GM19452 (cell line): ENCODE measurements around the gene DSTYK.
"Not testable (repeated sequence)": the region's sequence is repeated elsewhere in the genome, so short reads cannot be mapped to it uniquely, and the experiment has no call there.

Experiments
- ATAC-seq: cut with Tn5 transposase; IDR thresholded peaks from one replicate; pipeline ENCODE4 v1.9.1; 2021; ENCODE audit not compliant: unreplicated experiment

The DSTYK gene

GRCh38 chr1:205240569-205240968, 29.1 kb upstream of the DSTYK start:
- ATAC-seq = no peak

DNA sequence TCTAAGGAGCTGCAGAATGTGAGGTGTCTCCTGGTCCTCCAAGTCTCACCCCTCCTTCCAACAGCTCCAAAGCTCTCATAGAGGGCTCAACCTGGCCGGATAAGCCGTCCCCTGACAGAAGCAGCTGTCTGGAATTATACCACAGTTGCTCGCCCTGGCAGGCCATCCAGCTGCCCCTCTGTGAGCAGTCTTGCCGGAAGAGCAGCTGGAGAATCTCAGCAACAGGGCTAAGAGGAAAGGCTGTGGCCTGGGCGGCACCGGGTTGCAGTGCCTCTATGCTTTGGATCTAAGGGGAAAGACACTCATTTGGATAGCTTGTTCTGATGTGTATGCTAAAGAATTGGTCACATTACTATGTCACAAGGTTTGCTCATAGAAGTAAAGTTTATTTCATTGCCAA, 28.6 kb upstream of the DSTYK start:
- ATAC-seq = no peak

DNA sequence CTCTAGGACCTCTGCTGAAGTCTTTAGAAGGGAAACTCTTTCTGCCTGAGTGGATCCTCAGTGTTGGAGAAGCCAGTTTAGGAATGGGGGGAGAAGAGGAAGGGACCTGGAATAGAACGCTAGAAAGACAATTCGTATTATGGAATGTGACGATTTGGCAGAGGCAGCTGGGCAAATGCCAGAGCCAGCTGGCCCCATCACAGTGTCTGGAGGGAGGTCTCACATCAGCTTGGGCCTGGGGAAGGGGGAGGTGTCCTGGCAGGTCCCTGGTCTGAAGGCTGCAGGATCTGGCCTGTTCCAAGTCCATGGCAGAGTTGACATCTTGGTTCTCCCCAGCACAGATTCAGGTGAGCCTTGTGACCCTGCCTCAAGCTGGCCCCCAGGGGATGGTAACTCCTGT, 27.6 kb upstream of the DSTYK start:
- ATAC-seq = no peak

GRCh38 chr1:205237526-205238484, 26.3 kb upstream of the DSTYK start:
- no peak for ATAC-seq

GRCh38 chr1:205236951-205237475, 25.5 kb upstream of the DSTYK start:
- ATAC-seq = no peak

GRCh38 chr1:205236526-205236925, 25.0 kb upstream of the DSTYK start:
- ATAC-seq = no peak

DNA sequence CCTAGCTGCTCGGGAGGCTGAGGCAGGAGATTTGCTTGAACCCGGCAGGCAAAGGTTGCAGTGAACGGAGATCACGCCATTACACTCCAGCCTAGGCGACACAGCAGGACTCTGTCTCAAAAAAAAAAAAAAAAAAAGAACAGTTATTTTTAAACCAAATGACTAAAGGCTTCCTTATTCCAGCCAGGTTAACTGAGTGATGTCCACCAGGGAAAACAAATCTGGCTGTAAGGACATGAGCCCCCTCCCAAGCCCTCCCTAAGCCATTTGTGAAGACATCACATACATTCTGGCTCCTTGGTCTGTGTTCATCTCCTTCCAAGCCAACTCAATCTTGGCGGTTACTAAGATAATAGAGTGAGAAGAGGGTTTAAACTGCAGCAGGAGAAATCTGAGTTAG, 24.4 kb upstream of the DSTYK start:
- no peak for ATAC-seq

DNA sequence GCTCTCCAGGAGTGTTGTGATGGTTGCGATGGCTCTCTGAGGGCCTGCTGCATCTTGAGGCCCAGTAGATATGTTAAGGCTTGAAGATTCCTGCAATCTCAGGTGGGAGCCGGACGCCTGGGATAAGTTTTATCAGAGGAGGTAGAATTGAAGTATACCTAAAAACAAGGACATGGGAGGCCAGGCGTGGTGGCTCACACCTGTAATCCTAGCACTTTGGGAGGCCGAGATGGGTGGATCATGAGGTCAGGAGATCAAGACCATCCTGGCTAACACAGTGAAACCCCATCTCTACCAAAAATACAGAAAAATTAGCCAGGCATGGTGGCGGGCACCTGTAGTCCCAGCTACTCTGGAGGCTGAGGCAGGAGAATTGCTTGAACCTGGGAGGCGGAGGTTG, 22.5 kb upstream of the DSTYK start:
- not testable (repeated sequence) for ATAC-seq

- no peak for ATAC-seq
Observed at GRCh38 chr1:205232945-205233397, 21.5 kb upstream of the DSTYK start.

DNA sequence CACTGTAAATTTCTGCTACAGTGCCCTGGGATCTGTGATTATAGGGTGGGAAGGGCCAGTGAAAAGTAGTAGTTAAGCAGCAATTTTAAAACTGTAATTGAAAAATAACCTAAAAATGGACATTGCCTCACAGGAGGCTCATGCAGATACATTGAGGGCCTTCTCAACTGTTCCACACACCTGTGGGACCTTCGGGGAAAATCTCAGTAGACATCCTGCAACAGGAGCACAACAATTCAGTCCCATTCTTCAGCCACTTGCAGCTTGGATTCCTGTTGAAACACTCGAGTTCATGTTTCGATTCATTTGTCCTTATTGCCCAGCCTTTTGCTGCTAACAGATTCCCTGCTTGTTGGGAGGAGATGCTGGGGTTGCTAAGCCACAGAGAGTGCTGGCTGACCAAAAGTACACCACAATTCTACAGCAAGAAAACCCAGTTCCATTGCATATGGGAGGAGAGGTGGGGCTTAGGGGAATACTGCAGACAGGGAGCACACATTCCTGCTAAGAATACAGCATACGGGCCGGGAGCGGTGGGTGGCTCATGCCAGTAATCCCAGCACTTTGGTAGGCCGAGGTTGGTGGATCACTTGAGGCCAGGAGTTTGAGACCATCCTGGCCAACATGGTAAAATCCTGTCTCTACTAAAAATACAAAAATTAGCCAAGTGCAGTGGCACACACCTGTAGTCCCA, 20.8 kb upstream of the DSTYK start:
- ATAC-seq = no peak

GRCh38 chr1:205230982-205231381, 19.5 kb upstream of the DSTYK start:
- no peak for ATAC-seq

DNA sequence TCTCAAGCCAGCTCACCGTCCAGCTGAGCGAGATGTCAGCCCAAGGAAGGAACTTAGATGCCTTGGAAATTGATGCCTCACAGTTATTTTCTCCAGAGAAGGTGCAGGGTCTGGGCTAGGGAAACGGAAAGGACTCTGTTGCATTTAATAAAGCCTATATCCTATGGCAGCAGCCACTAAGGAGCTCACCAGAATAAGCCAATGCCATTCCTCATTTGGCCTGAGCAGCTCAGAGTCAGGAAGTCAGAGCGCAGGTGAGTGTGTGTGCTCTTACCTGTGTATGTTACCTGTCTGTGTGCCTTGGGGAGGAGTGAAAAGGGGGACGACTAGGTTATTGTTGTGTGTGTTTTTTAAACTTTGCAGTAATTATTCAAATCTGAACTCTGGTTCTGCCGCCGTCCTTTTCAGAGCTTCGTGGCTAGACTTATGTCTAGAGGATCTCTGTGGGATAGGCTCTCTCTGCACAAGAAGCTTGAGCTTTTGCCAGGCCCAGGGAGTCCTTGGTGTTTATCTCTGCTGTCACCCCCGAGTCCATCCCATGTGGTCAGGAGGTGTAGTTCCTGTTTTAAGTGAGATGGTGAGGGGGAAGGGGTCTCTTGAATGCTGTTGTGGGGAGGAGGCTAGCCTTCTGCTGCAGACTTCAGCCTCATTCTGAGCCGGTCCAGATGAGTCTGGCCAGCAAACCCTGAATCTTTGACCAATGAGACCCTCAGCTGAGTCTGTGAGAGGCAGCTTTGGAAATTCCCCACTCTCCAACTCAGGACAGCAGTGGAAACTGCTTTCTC, 18.6 kb upstream of the DSTYK start:
- no peak for ATAC-seq

- no peak for ATAC-seq
Observed at GRCh38 chr1:205229399-205229871, 17.9 kb upstream of the DSTYK start.

DNA sequence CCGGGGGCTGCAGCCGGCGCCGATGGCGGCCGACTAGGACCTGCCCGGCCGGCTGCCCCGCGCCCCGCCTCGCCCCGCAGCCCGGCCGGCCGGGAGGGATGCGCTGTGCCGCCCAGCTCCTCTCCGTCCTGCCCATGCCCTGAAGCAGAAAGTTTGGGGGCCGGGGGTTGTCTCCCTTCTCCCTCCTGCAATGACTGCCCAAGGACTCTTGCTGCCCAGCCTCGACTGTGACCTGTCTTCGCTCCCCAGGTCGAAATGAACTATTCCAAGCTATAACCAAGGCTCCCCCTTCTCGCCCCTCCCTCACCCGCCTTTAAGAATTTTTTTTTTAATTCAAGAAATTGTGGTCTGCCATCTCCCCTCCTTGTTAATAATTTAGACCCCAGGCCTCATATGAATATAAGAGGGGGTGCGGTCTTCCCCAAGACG, 16.6 kb upstream of the DSTYK start:
- ATAC-seq = no peak

DNA sequence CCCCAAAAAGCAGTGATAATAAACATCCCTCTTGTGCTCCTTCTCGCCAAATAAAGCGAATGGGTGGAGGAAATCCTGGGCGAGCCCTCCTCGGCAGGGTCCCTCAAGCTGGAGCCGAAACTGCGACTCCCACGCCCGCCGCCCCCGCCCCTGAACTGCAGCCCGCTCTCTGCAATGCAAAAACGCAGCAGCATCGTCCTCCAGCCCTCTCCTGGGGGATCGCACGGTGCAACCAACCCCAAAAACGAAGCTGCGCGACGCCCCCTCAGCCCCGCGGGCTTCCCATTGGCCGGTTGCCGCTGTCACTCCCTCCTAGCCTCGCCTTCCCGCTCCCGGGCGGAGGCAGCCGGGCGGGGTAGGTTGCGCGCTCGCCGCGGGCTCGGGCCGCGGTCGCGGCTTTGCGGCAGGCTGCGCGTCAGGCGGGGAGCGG, 16.1 kb upstream of the DSTYK start, which contains the start of gene TMCC2:
Gene TMCC2 (plus strand): TSS at position 363 of the 430 bp plus-strand sequence. CDS start 619 bp downstream, outside the sequence.
- ATAC-seq = peak; percentile 61

DNA sequence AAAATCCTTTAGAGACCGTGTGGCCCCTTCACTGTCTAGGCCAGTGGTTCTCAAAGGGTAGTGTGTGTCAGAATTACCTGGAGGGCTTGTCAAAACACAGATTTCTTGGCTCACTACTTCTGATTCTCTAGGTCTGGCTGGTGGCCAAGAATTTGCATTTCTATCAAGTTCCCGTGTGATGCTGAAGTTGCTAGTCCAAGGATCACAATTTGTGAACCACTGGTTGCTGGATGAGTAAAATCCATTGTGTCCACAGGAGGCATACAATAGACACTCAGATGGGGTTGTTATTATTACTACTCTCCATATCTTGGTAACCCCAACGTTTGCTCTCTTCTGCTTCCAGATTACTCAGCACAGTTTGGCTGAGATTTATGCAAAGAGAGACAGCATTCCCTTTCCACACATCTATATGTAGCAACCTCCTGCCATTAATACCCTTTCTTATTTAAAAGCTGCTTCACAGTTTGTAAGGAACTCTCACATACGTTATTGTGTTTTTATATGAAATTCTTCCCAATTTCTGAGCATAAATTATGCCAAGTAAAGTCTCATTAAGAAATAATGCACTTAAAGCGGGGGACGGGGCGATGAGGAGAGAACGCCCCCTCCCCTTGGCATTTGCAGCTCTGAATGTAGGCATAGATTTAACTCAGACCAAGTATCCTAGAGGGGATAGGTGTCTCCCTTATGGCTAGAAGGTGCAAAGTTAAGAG, 15.5 kb upstream of the DSTYK start:
- no peak for ATAC-seq

- ATAC-seq = no peak
Observed at GRCh38 chr1:205225901-205226765, 14.6 kb upstream of the DSTYK start.

DNA sequence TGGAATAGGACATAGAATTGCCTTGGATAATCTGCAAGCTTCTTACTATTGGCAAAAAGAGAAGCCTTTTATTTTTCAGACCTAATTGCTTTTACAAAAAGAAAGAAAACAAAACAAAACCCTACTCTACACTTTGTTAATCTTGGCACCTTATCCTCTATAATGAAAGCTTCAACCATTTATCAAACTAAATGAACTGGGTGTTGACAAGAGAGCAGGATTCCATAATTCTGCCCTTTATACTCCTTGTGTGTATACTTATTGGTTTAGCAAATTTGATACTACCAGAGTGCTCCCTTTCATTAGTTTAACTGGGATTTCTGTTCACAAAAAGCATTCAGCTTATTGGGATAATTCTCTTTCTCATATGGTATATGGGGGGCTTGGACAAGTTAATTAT, 13.2 kb upstream of the DSTYK start:
- ATAC-seq = no peak

GRCh38 chr1:205220421-205220820, 8.9 kb upstream of the DSTYK start:
- ATAC-seq = no peak
